Effector memory CD4-positive, alpha-beta T cell (primary cell): ENCODE results near the gene UBASH3B.

ENCODE experiments used
- DNase-seq, 3 donors: peaks; one replicate each; pipeline ENCODE4 v3.0.0-alpha.2; 2020
- H3K27ac ChIP-seq: 2 replicates; pipeline ENCODE4 v1.7.0; 2013; ENCODE audit warnings: mild to moderate bottlenecking, low read length, moderate library complexity; ENCODE audit not compliant: insufficient read depth, poor library complexity, severe bottlenecking
- H3K27me3 ChIP-seq: replicated peaks from 2 replicates; pipeline ENCODE4 v1.7.0; 2013; ENCODE audit warnings: mild to moderate bottlenecking, low read length; ENCODE audit not compliant: insufficient read depth, control insufficient read depth, poor library complexity, severe bottlenecking
- H3K36me3 ChIP-seq: 2 replicates; pipeline ENCODE4 v1.7.0; 2013; ENCODE audit warnings: mild to moderate bottlenecking, low read length, moderate library complexity; ENCODE audit not compliant: control insufficient read depth, insufficient read depth
- H3K4me1 ChIP-seq: 2 replicates; pipeline ENCODE4 v1.7.0; 2013; ENCODE audit warnings: low read length, mild to moderate bottlenecking; ENCODE audit not compliant: control insufficient read depth, insufficient read depth, poor library complexity, severe bottlenecking
- H3K4me3 ChIP-seq: 2 replicates; pipeline ENCODE4 v1.7.0; 2013; ENCODE audit warnings: low read length, low read depth, mild to moderate bottlenecking; ENCODE audit not compliant: insufficient read depth, poor library complexity, severe bottlenecking
- H3K9me3 ChIP-seq: 2 replicates; pipeline ENCODE4 v1.7.0; 2013; ENCODE audit warnings: mild to moderate bottlenecking, low read length, moderate library complexity; ENCODE audit not compliant: control insufficient read depth

UBASH3B gene

GRCh38 chr11:122812638-122813037 is 157.1 kb downstream of the UBASH3B start:
- H3K27ac ChIP-seq = no peak overlapping the region
- no peak overlapping the region for H3K4me3 ChIP-seq
- DNase-seq = no peak
- H3K9me3 ChIP-seq = no peaks in the 10 kb centered on the region
- no peaks in the 10 kb centered on the region for H3K4me1 ChIP-seq
- peaks cover 10% of the 10 kb centered on the region for H3K36me3 ChIP-seq
- H3K27me3 ChIP-seq = no peaks in the 10 kb centered on the region

- Histone ChIP-seq H3K4me3 (no peak overlapping the region), H3K36me3 (peaks cover 10% of the 10 kb centered on the region), H3K27ac (no peak overlapping the region), H3K4me1 (no peaks in the 10 kb centered on the region), H3K9me3 (no peaks in the 10 kb centered on the region), H3K27me3 (no peaks in the 10 kb centered on the region)
- no peak for DNase-seq
Measured at GRCh38 chr11:122813176-122813893, 157.8 kb downstream of the UBASH3B start.

GRCh38 chr11:122813894-122814270 is 158.4 kb downstream of the UBASH3B start:
- Histone ChIP-seq H3K4me3 (no peak overlapping the region), H3K36me3 (peaks cover 10% of the 10 kb centered on the region), H3K4me1 (no peaks in the 10 kb centered on the region), H3K9me3 (peaks cover 2% of the 10 kb centered on the region), H3K27ac (no peak overlapping the region), H3K27me3 (no peaks in the 10 kb centered on the region)
- no peak for DNase-seq

GRCh38 chr11:122814401-122814800 is 158.9 kb downstream of the UBASH3B start:
- H3K4me3 ChIP-seq = no peak overlapping the region
- no peak for DNase-seq
- H3K36me3 ChIP-seq = peaks cover 10% of the 10 kb centered on the region
- no peaks in the 10 kb centered on the region for H3K4me1 ChIP-seq
- H3K27me3 ChIP-seq = no peaks in the 10 kb centered on the region
- H3K27ac ChIP-seq = no peak overlapping the region
- peaks cover 8% of the 10 kb centered on the region for H3K9me3 ChIP-seq

GRCh38 chr11:122815900-122816299 is 160.4 kb downstream of the UBASH3B start:
- Histone ChIP-seq H3K9me3 (peaks cover 8% of the 10 kb centered on the region), H3K27me3 (no peaks in the 10 kb centered on the region), H3K36me3 (no peaks in the 10 kb centered on the region), H3K4me1 (no peaks in the 10 kb centered on the region), H3K27ac (no peak overlapping the region), H3K4me3 (no peak overlapping the region)
- no peak for DNase-seq

- H3K4me3 ChIP-seq = no peak overlapping the region
Measured at GRCh38 chr11:122816761-122817520, 161.4 kb downstream of the UBASH3B start.

GRCh38 chr11:122820158-122820557 is 164.6 kb downstream of the UBASH3B start:
- Histone ChIP-seq H3K36me3 (no peaks in the 10 kb centered on the region), H3K27me3 (no peaks in the 10 kb centered on the region), H3K9me3 (peaks cover 8% of the 10 kb centered on the region), H3K4me3 (no peak overlapping the region), H3K4me1 (no peaks in the 10 kb centered on the region), H3K27ac (no peak overlapping the region)
- no peak for DNase-seq

More at GRCh38 chr11:122816761-122817520, 161.4 kb downstream of the UBASH3B start:
- Histone ChIP-seq H3K27ac (no peak overlapping the region), H3K4me1 (no peaks in the 10 kb centered on the region), H3K9me3 (peaks cover 8% of the 10 kb centered on the region), H3K27me3 (no peaks in the 10 kb centered on the region), H3K36me3 (no peaks in the 10 kb centered on the region)
- DNase-seq = no peak

GRCh38 chr11:122821169-122821568 is 165.6 kb downstream of the UBASH3B start:
- no peaks in the 10 kb centered on the region for H3K4me1 ChIP-seq
- DNase-seq = no peak
- H3K27ac ChIP-seq = no peak overlapping the region
- H3K9me3 ChIP-seq = peaks cover 8% of the 10 kb centered on the region
- no peaks in the 10 kb centered on the region for H3K36me3 ChIP-seq
- no peaks in the 10 kb centered on the region for H3K27me3 ChIP-seq
- H3K4me3 ChIP-seq = no peak overlapping the region

GRCh38 chr11:122822241-122822640 is 166.7 kb downstream of the UBASH3B start:
- Histone ChIP-seq H3K27me3 (no peaks in the 10 kb centered on the region), H3K9me3 (peaks cover 8% of the 10 kb centered on the region), H3K4me3 (no peak overlapping the region), H3K36me3 (no peaks in the 10 kb centered on the region), H3K4me1 (no peaks in the 10 kb centered on the region), H3K27ac (no peak overlapping the region)
- DNase-seq = no peak

GRCh38 chr11:122823564-122823963 is 168.0 kb downstream of the UBASH3B start:
- DNase-seq = no peak
- peaks cover 8% of the 10 kb centered on the region for H3K9me3 ChIP-seq
- H3K4me1 ChIP-seq = no peaks in the 10 kb centered on the region
- H3K27ac ChIP-seq = no peak overlapping the region
- no peaks in the 10 kb centered on the region for H3K27me3 ChIP-seq
- H3K36me3 ChIP-seq = no peaks in the 10 kb centered on the region
- no peak overlapping the region for H3K4me3 ChIP-seq
